DND-41 (cell line): ENCODE data around the gene TFEC.
"Not testable (repeated sequence)": the region's sequence is repeated elsewhere in the genome, so short reads cannot be mapped to it uniquely, and the experiment has no call there.

Experiments
- ATAC-seq: fragments of 200-7000 bp; cut with Tn5 transposase; 3 replicates; pipeline ENCODE4 v1.9.1; 2021; ENCODE audit warnings: low read depth; ENCODE audit not compliant: insufficient read depth
- DNase-seq: peaks from one replicate; pipeline ENCODE4 v3.0.0-alpha.2; 2020
- H2AFZ ChIP-seq: 2 replicates; pipeline ENCODE4 v1.6.0; 2012; ENCODE audit warnings: low read depth, low read length
- H3K27ac ChIP-seq: 2 replicates; pipeline ENCODE4 v1.5.1; 2012; ENCODE audit warnings: low read length, inconsistent platforms
- H3K27me3 ChIP-seq: fragments of 200-600 bp; sonication (generic); 2 replicates; pipeline ENCODE4 v1.6.0; 2012; ENCODE audit warnings: low read length, mild to moderate bottlenecking, inconsistent platforms; ENCODE audit not compliant: insufficient read depth, poor library complexity
- H3K36me3 ChIP-seq: 2 replicates; pipeline ENCODE4 v1.5.1; 2012; ENCODE audit warnings: low read length, inconsistent platforms; ENCODE audit not compliant: insufficient read depth
- H3K4me1 ChIP-seq: 2 replicates; pipeline ENCODE4 v1.5.1; 2012; ENCODE audit warnings: mild to moderate bottlenecking, low read length; ENCODE audit not compliant: insufficient read depth
- H3K4me2 ChIP-seq: 2 replicates; pipeline ENCODE4 v1.6.0; 2012; ENCODE audit warnings: mild to moderate bottlenecking, moderate library complexity, low read length, inconsistent platforms; ENCODE audit not compliant: insufficient read depth
- H3K4me3 ChIP-seq, 2 experiments: fragments of 200-600 bp in 1 of 2; shearing (Covaris generic) in 1 of 2; 2 replicates each; pipeline ENCODE4 v1.5.1; 2012 to 2016; ENCODE audit warnings: inconsistent platforms in 2 of 2, low read length in 2 of 2, mild to moderate bottlenecking in 2 of 2, low read depth in 1 of 2, moderate library complexity in 1 of 2
- H3K79me2 ChIP-seq: 2 replicates; pipeline ENCODE4 v1.6.0; 2012; ENCODE audit warnings: low read length, inconsistent platforms; ENCODE audit not compliant: insufficient read depth
- H3K9ac ChIP-seq: 2 replicates; pipeline ENCODE4 v1.6.0; 2012; ENCODE audit warnings: low read depth, mild to moderate bottlenecking, inconsistent platforms, low read length, moderate library complexity
- H3K9me3 ChIP-seq: 2 replicates; pipeline ENCODE4 v1.5.1; 2012; ENCODE audit warnings: low read length, moderate library complexity, mild to moderate bottlenecking, inconsistent platforms; ENCODE audit not compliant: insufficient read depth, severe bottlenecking
- H4K20me1 ChIP-seq: 2 replicates; pipeline ENCODE4 v1.6.0; 2012; ENCODE audit warnings: low read length; ENCODE audit not compliant: insufficient read depth
- CTCF ChIP-seq: IDR thresholded peaks from 2 replicates; pipeline ENCODE4 v1.5.1; 2012; ENCODE audit warnings: borderline replicate concordance, low read length, moderate library complexity, mild to moderate bottlenecking; ENCODE audit not compliant: poor library complexity, severe bottlenecking; ENCODE audit errors: extremely low read depth
- EZH2 ChIP-seq: IDR thresholded peaks from 3 replicates; pipeline ENCODE4 v1.6.1; 2012; ENCODE audit warnings: borderline replicate concordance, low read depth, mild to moderate bottlenecking, moderate library complexity, low read length, inconsistent platforms; ENCODE audit not compliant: severe bottlenecking

TFEC gene

GRCh38 chr7:116011584-116011983, 19.0 kb downstream of the TFEC start:
- peaks cover 5% of the 10 kb centered on the region for H3K9me3 ChIP-seq
- H3K4me2 ChIP-seq = no peak overlapping the region
- no peaks in the 10 kb centered on the region for H3K79me2 ChIP-seq
- no peaks in the 10 kb centered on the region for H3K27me3 ChIP-seq
- no peak for ATAC-seq
- H3K9ac ChIP-seq = no peak overlapping the region
- no peaks in the 10 kb centered on the region for H3K36me3 ChIP-seq
- H3K4me3 ChIP-seq = no peak overlapping the region
- H2AFZ ChIP-seq = no peak overlapping the region
- H4K20me1 ChIP-seq = no peaks in the 10 kb centered on the region
- TF ChIP-seq EZH2 (no peak), CTCF (no peak)
- no peak for DNase-seq
- no peaks in the 10 kb centered on the region for H3K4me1 ChIP-seq
- H3K27ac ChIP-seq = no peak overlapping the region

GRCh38 chr7:116004762-116005161, 25.8 kb downstream of the TFEC start:
- H3K27ac ChIP-seq, H3K27me3 ChIP-seq, H3K36me3 ChIP-seq, H3K4me1 ChIP-seq, H3K9ac ChIP-seq, H2AFZ ChIP-seq, H3K4me2 ChIP-seq, H4K20me1 ChIP-seq, H3K79me2 ChIP-seq, DNase-seq, H3K4me3 ChIP-seq, H3K9me3 ChIP-seq: not testable (repeated sequence)
- 0 out of 3 replicates have a peak, but pooled peaks have one; percentile 5 for ATAC-seq

GRCh38 chr7:115997221-115997620, 33.3 kb downstream of the TFEC start:
- H3K27me3 ChIP-seq = no peaks in the 10 kb centered on the region
- no peaks in the 10 kb centered on the region for H3K36me3 ChIP-seq
- no peak for TF ChIP-seq EZH2
- TF ChIP-seq CTCF = no peak
- H2AFZ ChIP-seq = no peak overlapping the region
- ATAC-seq (no peak), DNase-seq (no peak)
- H3K4me3 ChIP-seq = no peak overlapping the region
- no peaks in the 10 kb centered on the region for H3K9me3 ChIP-seq
- no peak overlapping the region for H3K9ac ChIP-seq
- H3K4me1 ChIP-seq = no peaks in the 10 kb centered on the region
- no peak overlapping the region for H3K4me2 ChIP-seq
- H3K27ac ChIP-seq = no peak overlapping the region
- peaks cover 12% of the 10 kb centered on the region for H3K79me2 ChIP-seq
- H4K20me1 ChIP-seq = no peaks in the 10 kb centered on the region

- Histone ChIP-seq H3K4me1 (no peaks in the 10 kb centered on the region), H3K79me2 (peaks cover 9% of the 10 kb centered on the region; the same call in 1 of the 2 replicates), H2AFZ (no peak overlapping the region), H3K4me3 (no peak overlapping the region), H3K9ac (no peak overlapping the region), H3K27me3 (no peaks in the 10 kb centered on the region), H3K36me3 (no peaks in the 10 kb centered on the region), H3K4me2 (no peak overlapping the region), H3K9me3 (no peaks in the 10 kb centered on the region), H3K27ac (no peak overlapping the region), H4K20me1 (no peaks in the 10 kb centered on the region)
- TF ChIP-seq CTCF = no peak
- no peak for TF ChIP-seq EZH2
- DNase-seq (no peak), ATAC-seq (no peak)
These were observed 34.9 kb downstream of the TFEC start for GRCh38 chr7:115995701-115996100.
